Upper lobe of left lung (tissue), 6 donors: ENCODE data around the gene ZNF845. TPM values are rescaled to one million over a fixed set of nuclear protein-coding genes. Genes with fewer than 3 reads are reported as not detected.
"Not testable (repeated sequence)": the region's sequence is repeated elsewhere in the genome, so short reads cannot be mapped to it uniquely, and the experiment has no call there.

Experiments used
- ATAC-seq, 2 donors: fragments of 200-7000 bp; cut with Tn5 transposase; one replicate each; pipeline ENCODE4 v1.9.1; 2022; ENCODE audit warnings: mild to moderate bottlenecking in 2 of 2, moderate library complexity in 2 of 2; ENCODE audit not compliant: low FRiP score in 2 of 2
- DNase-seq, 2 donors: peaks; one replicate each; pipeline ENCODE4 v3.0.0-alpha.2; 2019 to 2020
- H3K27ac ChIP-seq, 4 donors: fragments of 200-600 bp; sonication (generic); one replicate each; pipeline ENCODE4 v1.5.1; 2016 to 2019
- H3K27me3 ChIP-seq, 4 donors: fragments of 200-600 bp; sonication (generic); one replicate each; pipeline ENCODE4 v1.5.1; 2017 to 2019
- H3K36me3 ChIP-seq, 4 donors: fragments of 200-600 bp; sonication (generic); one replicate each; pipeline ENCODE4 v1.5.1; 2016 to 2019
- H3K4me1 ChIP-seq, 4 donors: fragments of 200-600 bp; sonication (generic); one replicate each; pipeline ENCODE4 v1.5.1; 2018 to 2019
- H3K4me3 ChIP-seq, 4 donors: fragments of 200-600 bp; sonication (generic); one replicate each; pipeline ENCODE4 v1.5.1; 2017 to 2019; ENCODE audit warnings: mild to moderate bottlenecking in 2 of 4, moderate library complexity in 1 of 4
- H3K9me3 ChIP-seq, 4 donors: fragments of 200-600 bp; sonication (generic); one replicate each; pipeline ENCODE4 v1.5.1; 2018 to 2019
- EP300 ChIP-seq, 4 donors: sonication (generic); formaldehyde crosslinking; IDR thresholded peaks; one replicate each; pipeline ENCODE4 v1.5.1; 2017; ENCODE audit warnings: antibody characterized with exemption in 4 of 4, control low read depth in 2 of 4
- POLR2A ChIP-seq, 4 donors: fragments of 450-650 bp; IDR thresholded peaks; one replicate each; pipeline ENCODE4 v1.5.1; 2016 to 2017; ENCODE audit warnings: antibody characterized with exemption in 4 of 4, mild to moderate bottlenecking in 2 of 4
- POLR2AphosphoS5 ChIP-seq, 2 donors: sonication (generic); formaldehyde crosslinking; IDR thresholded peaks; one replicate each; pipeline ENCODE4 v1.5.1; 2017; ENCODE audit warnings: antibody characterized with exemption in 2 of 2
- WGBS, 2 donors: methylation state at CpG; one replicate each; pipeline ENCODE4 v1.1.5; 2017 to 2018; 5-methylcytosine and 5-hydroxymethylcytosine counted together
- total RNA-seq, 6 donors: library from RNA; depleted of rRNA in 4 of 6; stranded (reverse); fragments of >200 nt in 4 of 6; gene quantifications; one replicate each; pipeline versions ENCODE4 v1.1.0 to v1.2.1, GENCODE V29; 2016 to 2021
- TF ChIP-seq, protein P1 (sequence below), 6 experiments: fragments of 450-650 bp in 4 of 6; fragments of 200-600 bp in 2 of 6; sonication (generic) in 2 of 6; IDR thresholded peaks; one replicate each; pipeline ENCODE4 v1.5.1; 2016 to 2019; ENCODE audit warnings: antibody characterized with exemption in 6 of 6
- donor health status: DM: no; HTN: no; CAD: no; lungs with moderate emphysema.
- donor health status: DM: no; HTN: yes; CAD: no; lungs with severe emphysema.

The ZNF845 gene
- total RNA-seq, 6 donors from 2014 or later, result 3.2 to 11.4 (median 6.2) TPM

DNA sequence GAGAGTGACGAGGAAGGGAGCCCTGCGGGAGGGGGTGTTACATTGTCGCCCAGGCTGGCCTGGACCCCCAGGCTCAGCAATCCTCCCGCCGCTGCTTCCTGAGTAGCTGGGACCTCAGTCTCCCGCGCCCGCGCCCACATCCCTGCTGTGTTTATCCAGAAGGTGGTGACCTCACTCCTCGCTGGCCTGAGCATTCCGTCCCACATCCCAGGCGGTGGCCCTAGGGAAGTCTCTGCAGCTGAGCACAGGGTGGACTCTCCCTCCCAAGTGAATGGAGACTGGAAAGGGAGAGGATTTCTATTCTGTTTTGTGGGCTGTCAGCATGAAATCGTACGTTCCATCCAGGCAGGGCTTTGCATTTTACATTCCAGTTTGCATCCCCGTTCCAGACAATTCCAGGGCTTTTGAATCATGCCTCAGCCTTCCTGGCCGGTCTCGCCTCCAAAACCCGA, 61.0 kb downstream of the ZNF845 start:
- TF ChIP-seq POLR2AphosphoS5 (IDR thresholded peaks at IDR 0.05), result no peak
- TF ChIP-seq POLR2A (IDR thresholded peaks at IDR 0.05), result no peak
- TF ChIP-seq EP300 (IDR thresholded peaks at IDR 0.05), result no peak
- TF ChIP-seq, protein P1, sequence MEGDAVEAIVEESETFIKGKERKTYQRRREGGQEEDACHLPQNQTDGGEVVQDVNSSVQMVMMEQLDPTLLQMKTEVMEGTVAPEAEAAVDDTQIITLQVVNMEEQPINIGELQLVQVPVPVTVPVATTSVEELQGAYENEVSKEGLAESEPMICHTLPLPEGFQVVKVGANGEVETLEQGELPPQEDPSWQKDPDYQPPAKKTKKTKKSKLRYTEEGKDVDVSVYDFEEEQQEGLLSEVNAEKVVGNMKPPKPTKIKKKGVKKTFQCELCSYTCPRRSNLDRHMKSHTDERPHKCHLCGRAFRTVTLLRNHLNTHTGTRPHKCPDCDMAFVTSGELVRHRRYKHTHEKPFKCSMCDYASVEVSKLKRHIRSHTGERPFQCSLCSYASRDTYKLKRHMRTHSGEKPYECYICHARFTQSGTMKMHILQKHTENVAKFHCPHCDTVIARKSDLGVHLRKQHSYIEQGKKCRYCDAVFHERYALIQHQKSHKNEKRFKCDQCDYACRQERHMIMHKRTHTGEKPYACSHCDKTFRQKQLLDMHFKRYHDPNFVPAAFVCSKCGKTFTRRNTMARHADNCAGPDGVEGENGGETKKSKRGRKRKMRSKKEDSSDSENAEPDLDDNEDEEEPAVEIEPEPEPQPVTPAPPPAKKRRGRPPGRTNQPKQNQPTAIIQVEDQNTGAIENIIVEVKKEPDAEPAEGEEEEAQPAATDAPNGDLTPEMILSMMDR (IDR thresholded peaks at IDR 0.05), result no peak
- peak overlapping the region; percentile 81 to 91 (median 83) for H3K27ac ChIP-seq
- H3K27me3 ChIP-seq, result no peaks in the 10 kb centered on the region
- WGBS, 2 donors, result 12% methylated on average over 15 to 18 of the region's 18 CpGs
- H3K4me1 ChIP-seq, result peaks cover 16 to 24% (median 21%) of the 10 kb centered on the region in 4 donors
- peaks cover 0 to 18% (median 10%) of the 10 kb centered on the region in 4 donors for H3K36me3 ChIP-seq
- DNase-seq, result peak; percentile 40 to 75
- peaks cover 0 to 11% (median 6%) of the 10 kb centered on the region in 4 donors for H3K9me3 ChIP-seq
- H3K4me3 ChIP-seq, result peak overlapping the region in 3 of 4 donors; percentile 75 to 86 (median 79)
- peak; percentile 64 to 74 for ATAC-seq

DNA sequence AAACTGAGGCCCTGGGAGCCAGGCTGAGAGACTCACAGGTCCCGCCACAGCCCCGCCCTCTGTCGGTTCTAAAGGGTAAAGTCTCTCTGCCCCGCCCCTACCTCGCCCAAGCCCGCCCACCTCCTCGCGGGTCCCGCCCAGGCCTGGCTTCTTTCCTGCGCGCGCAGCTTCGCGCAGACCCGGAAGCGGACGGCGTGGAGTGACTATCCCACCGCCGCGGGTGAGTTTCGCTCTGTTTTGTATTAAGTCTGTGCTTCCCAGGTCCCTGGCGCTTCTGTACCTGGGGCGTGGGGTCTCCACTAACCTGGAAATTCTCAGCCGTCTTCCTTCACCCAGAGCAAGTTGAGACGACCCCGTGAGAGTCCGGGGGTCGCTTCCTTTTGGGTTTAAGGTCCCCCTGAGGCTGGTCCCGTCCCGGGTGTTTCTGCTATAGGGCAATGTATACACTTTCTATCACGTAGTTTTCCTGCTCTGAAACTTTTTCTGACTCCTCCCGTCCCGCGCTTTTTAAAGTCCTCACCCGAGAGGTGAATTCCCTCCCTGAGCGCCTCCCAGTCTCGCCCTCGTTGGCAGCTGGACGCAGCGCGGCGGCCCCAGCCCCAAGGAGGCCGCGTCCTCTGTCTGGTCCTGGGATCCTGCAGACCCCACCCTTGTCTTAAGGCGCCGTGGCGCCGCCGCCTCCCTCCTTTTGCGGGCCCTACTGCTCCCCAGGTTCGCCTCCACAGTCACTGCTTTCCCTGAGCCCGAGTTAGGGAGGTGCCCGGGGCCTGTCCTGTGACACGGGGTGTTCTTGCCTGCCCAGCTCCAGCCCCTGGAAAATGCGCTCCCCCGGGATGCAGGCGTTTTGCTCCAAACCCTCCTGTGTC, 61.7 kb downstream of the ZNF845 start, which contains the start of gene ZNF765:
ZNF765 (plus strand) TSS at position 176 of the 866 bp plus-strand sequence. CDS start 2,867 bp downstream, outside the sequence.
- ATAC-seq (peak; percentile 100), DNase-seq (peak; percentile 97 to 99)
- no peaks in the 10 kb centered on the region for H3K27me3 ChIP-seq
- WGBS, 2 donors, result 0% methylated on average over 32 to 57 of the region's 58 CpGs
- H3K4me3 ChIP-seq, result peak within 1 kb of the TSS; percentile 68 to 86 (median 77)
- H3K27ac ChIP-seq, result peak within 1 kb of the TSS; percentile 81 to 91 (median 83)
- H3K9me3 ChIP-seq, result peaks cover 0 to 5% (median under 1%) of the 10 kb centered on the region in 4 donors
- H3K4me1 ChIP-seq, result peaks cover 16 to 24% (median 21%) of the 10 kb centered on the region in 4 donors
- peaks cover 0 to 24% (median 16%) of the 10 kb centered on the region in 4 donors for H3K36me3 ChIP-seq
- TF ChIP-seq POLR2AphosphoS5 (IDR thresholded peaks at IDR 0.05) (peak; percentile 87 to 91), EP300 (IDR thresholded peaks at IDR 0.05) (no peak), POLR2A (IDR thresholded peaks at IDR 0.05) (peak in 2 of 4 donors; percentile 63 to 81)
- TF ChIP-seq, protein P1 (IDR thresholded peaks at IDR 0.05), result peak; percentile 55 to 79 (median 66)

DNA sequence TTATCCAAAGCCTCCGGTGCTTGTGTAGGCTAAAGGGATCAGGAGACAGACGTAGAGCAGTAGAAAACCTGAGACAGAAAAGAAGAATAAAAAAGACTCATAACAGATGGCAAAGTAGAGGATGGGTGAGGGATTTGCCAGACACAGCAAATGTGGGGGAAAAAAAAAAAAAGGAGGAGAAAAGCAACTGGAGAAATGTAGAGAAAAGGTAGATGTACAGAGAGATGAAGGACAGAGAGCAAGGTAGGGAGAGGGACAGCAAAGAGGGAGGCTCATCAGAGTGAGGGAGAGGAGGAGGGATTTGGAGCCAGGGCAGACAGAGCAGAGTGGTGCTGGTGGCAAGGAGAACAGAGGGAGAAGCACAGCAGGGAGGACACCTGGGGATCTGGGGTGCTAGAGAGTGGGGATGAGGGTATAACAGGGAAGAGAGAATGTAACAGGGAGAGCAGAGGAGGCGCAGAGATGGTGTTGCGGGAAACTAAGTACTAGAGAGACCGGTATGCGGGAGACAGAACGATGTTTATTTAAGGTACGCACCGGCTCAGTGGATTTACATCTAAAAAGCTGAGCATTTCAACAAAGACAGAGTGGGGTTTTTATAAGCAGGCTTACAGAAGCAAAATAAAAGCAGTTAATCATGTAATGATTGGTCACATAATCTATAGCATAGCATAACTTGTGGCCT, 62.4 kb downstream of the ZNF845 start:
- DNase-seq, result not testable (repeated sequence)

DNA sequence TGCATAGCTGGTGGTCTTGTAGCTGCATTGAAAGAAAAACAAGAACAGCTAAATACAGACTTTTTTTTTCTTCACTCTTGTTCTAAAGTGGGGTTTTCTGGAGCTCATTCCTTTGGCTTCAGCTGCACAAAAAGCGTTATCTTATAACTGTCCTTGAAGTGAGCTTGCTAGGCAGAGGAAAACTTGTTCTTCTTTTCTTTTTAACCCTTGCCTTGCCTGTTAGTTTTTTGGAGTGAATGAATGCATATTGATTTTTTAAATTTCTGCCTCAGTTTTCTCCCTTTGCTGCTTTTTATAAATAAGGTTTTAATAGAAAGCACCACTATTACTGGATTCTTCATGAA, 62.9 kb downstream of the ZNF845 start:
- Histone ChIP-seq H3K36me3 (peaks cover 0 to 36% (median 23%) of the 10 kb centered on the region in 4 donors), H3K27me3 (no peaks in the 10 kb centered on the region), H3K9me3 (no peaks in the 10 kb centered on the region), H3K4me1 (peaks cover 16 to 24% (median 21%) of the 10 kb centered on the region in 4 donors), H3K4me3 (no peak overlapping the region), H3K27ac (peak overlapping the region in 1 of 4 donors; percentile 4)
- ATAC-seq (no peak), DNase-seq (no peak)
- 11 to 17% methylated on average over 1 of the region's 1 CpG for WGBS, 2 donors
- TF ChIP-seq POLR2A (IDR thresholded peaks at IDR 0.05), result no peak
- TF ChIP-seq EP300 (IDR thresholded peaks at IDR 0.05), result no peak
- TF ChIP-seq, protein P1 (IDR thresholded peaks at IDR 0.05), result no peak
- TF ChIP-seq POLR2AphosphoS5 (IDR thresholded peaks at IDR 0.05), result no peak

More for the DNA sequence above, 62.4 kb downstream of the ZNF845 start:
- not testable (repeated sequence) for ATAC-seq, H3K27me3 ChIP-seq, H3K9me3 ChIP-seq
- Histone ChIP-seq H3K36me3 (peaks cover 0 to 31% (median 20%) of the 10 kb centered on the region in 4 donors), H3K27ac (peak overlapping the region; percentile 81 to 91 (median 83)), H3K4me3 (peak overlapping the region; percentile 68 to 86 (median 77)), H3K4me1 (peaks cover 16 to 24% (median 21%) of the 10 kb centered on the region in 4 donors)
- 10 to 18% methylated on average over 9 of the region's 9 CpGs for WGBS, 2 donors

DNA sequence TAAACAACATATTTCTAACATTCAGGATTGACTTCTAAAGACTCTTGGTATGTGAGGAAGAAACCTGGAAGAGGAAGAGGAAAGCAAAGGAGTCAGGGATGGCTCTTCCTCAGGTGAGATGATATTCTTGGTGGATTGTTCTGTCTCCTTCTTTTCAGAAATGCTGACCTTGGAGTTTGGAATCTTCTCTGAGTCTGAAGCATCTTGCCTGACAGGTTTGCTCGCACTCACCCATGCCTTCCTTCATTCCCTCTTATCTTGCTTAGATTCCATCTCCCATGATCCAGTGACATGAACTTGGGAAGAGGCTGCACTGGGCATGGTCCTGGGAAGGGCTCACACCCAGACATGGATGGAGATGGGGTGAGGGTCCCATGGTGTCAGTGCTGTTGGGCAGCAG, 64.4 kb downstream of the ZNF845 start:
- not testable (repeated sequence) for H3K27ac ChIP-seq, ATAC-seq, H3K27me3 ChIP-seq, DNase-seq, H3K9me3 ChIP-seq, H3K4me3 ChIP-seq
- 91 to 100% methylated on average over 1 of the region's 1 CpG for WGBS, 2 donors
- peaks cover 16 to 24% (median 21%) of the 10 kb centered on the region in 4 donors for H3K4me1 ChIP-seq
- H3K36me3 ChIP-seq, result peaks cover 4 to 49% (median 32%) of the 10 kb centered on the region in 4 donors

Other genes starting within 250 kb of the ZNF845 start
- gene ZNF160, start 230.3 kb upstream of the ZNF845 start, total RNA-seq, result 100 to 1,000 TPM in 1 of 6 donors, 10 to 100 TPM in 5; 25.0 to 150 (median 48.5) TPM
- 1 to 10 TPM; 2.4 to 7.9 (median 4.3) TPM for gene ZNF415, start 200.8 kb upstream of the ZNF845 start, total RNA-seq
- 10 to 100 TPM in 4 of 6 donors, 1 to 10 TPM in 2; 5.3 to 21.0 (median 10.3) TPM for gene ZNF347, start 174.7 kb upstream of the ZNF845 start, total RNA-seq
- gene ZNF665, start 140.4 kb upstream of the ZNF845 start, total RNA-seq, result 1 to 10 TPM; 1.7 to 5.2 (median 3.4) TPM
- gene ZNF677, start 78.9 kb upstream of the ZNF845 start, total RNA-seq, result 10 to 100 TPM in 4 of 6 donors, 1 to 10 TPM in 2; 5.2 to 19.9 (median 12.5) TPM
- not detected for gene VN1R2, start 75.5 kb upstream of the ZNF845 start, total RNA-seq
- gene VN1R4, start 66.0 kb upstream of the ZNF845 start, total RNA-seq, result not detected
- gene ZNF525, start 32.0 kb downstream of the ZNF845 start, total RNA-seq, result 10 to 100 TPM in 3 of 6 donors, 1 to 10 TPM in 3; 2.4 to 15.7 (median 9.9) TPM
- 10 to 100 TPM in 3 of 6 donors, 1 to 10 TPM in 3; 7.9 to 21.0 (median 10.5) TPM for gene ZNF765, start 61.4 kb downstream of the ZNF845 start, total RNA-seq
- 10 to 100 TPM in 2 of 6 donors, 1 to 10 TPM in 4; 5.0 to 26.2 (median 9.5) TPM for gene ZNF761, start 98.2 kb downstream of the ZNF845 start, total RNA-seq
- gene ZNF813, start 134.0 kb downstream of the ZNF845 start, total RNA-seq, result 1 to 10 TPM; 2.2 to 8.4 (median 3.1) TPM
- gene ZNF331, start 204.4 kb downstream of the ZNF845 start, total RNA-seq, result 10 to 100 TPM; 26.3 to 80.0 (median 47.1) TPM